Fibroblast of villous mesenchyme (primary cell): ENCODE results near the gene KIDINS220. TPM values are rescaled to one million over a fixed set of nuclear protein-coding genes. Genes with fewer than 3 reads are reported as not detected.

Experiments used
- DNase-seq: peaks from one replicate; pipeline ENCODE4 v3.0.0-alpha.2; 2010; ENCODE audit warnings: low read depth
- H3K4me3 ChIP-seq: 2 replicates; pipeline ENCODE4 v1.5.1; 2011; ENCODE audit warnings: low read depth, mild to moderate bottlenecking, low read length
- CTCF ChIP-seq: IDR thresholded peaks from 2 replicates; pipeline ENCODE4 v1.5.1; 2012; ENCODE audit warnings: low read depth, mild to moderate bottlenecking, low read length; ENCODE audit not compliant: insufficient read depth
- total RNA-seq: library from RNA; depleted of rRNA; stranded (reverse); fragments of >200 nt; gene quantifications from 2 replicates; pipeline ENCODE4 v1.2.3, GENCODE V29; 2012

KIDINS220 gene
- total RNA-seq, 1 donor = 91.5 TPM

GRCh38 chr2:8694737-8695136 lies 142.7 kb downstream of the KIDINS220 start:
- no peak for TF ChIP-seq CTCF
- DNase-seq = no peak
- no peak overlapping the region for H3K4me3 ChIP-seq

GRCh38 chr2:8693157-8693821 lies 144.1 kb downstream of the KIDINS220 start:
- H3K4me3 ChIP-seq = peak overlapping the region; percentile 42
- TF ChIP-seq CTCF = peak; percentile 67
- DNase-seq = no peak

- TF ChIP-seq CTCF = no peak
- no peak overlapping the region for H3K4me3 ChIP-seq
- DNase-seq = no peak
These were observed 144.6 kb downstream of the KIDINS220 start for GRCh38 chr2:8692783-8693156.

- no peak overlapping the region for H3K4me3 ChIP-seq
- no peak for DNase-seq
- TF ChIP-seq CTCF = no peak
These were observed 145.5 kb downstream of the KIDINS220 start for GRCh38 chr2:8691859-8692437.

GRCh38 chr2:8685697-8686358 lies 151.6 kb downstream of the KIDINS220 start:
- H3K4me3 ChIP-seq = peak overlapping the region; percentile 45
- DNase-seq = no peak
- TF ChIP-seq CTCF = peak; percentile 83

- no peak for DNase-seq
- H3K4me3 ChIP-seq = peak overlapping the region; percentile 45
- no peak for TF ChIP-seq CTCF
These were observed 152.3 kb downstream of the KIDINS220 start for GRCh38 chr2:8684878-8685696.
